Activated gamma-delta T cell treated with anti-CD3 and anti-CD28 coated beads, Interleukin-2, amount 50 U/mL, for 16 hours (primary cell): Measurements from ENCODE around the gene ZCCHC8.
"Not testable (repeated sequence)": the region's sequence is repeated elsewhere in the genome, so short reads cannot be mapped to it uniquely, and the experiment has no call there.

ENCODE experiments used
- DNase-seq: peaks from one replicate; pipeline ENCODE4 v3.0.0-alpha.2; 2020; ENCODE audit warnings: low read depth

The ZCCHC8 gene

DNA sequence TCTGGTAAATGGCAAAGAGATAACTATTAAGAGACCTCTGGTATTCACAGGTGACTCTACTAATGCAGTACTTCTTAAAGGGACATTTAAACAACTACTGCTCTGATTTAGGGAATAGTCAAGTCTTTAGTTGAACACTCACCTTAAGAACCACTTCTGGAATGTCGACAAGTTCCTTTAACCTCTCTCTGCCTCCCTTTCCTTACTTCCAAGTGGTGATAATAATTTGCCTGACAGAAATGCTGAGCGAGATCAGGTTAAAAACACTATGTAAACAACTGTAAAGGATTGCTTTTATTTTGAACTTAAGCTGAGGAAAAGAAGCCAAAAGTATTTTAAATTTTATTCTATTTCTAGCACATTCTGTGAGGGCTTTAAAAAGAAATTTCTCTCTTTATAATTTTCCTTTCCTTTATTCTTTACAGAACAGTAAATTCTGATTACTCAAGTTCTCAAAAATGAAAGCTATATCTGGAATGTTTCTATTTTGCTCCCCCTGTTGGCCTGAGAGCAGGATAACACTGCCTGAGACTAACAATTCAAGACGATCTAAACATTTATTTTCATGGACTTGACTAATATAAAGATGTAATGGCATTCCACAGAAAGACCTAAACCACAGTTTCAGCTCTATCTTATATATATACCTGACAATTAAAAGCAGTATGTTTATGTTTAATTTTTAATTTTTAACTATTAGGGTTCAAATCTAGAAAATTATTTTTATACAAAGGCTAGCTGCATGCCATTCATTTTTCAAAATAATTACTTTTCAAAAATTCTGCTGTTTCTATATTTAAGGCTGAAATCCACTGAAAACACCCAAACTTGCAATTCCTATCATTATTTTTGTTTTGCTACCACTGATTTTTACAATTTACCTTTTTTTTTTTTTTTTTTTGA is 29.2 kb downstream of the ZCCHC8 start:
- no peak for DNase-seq

DNA sequence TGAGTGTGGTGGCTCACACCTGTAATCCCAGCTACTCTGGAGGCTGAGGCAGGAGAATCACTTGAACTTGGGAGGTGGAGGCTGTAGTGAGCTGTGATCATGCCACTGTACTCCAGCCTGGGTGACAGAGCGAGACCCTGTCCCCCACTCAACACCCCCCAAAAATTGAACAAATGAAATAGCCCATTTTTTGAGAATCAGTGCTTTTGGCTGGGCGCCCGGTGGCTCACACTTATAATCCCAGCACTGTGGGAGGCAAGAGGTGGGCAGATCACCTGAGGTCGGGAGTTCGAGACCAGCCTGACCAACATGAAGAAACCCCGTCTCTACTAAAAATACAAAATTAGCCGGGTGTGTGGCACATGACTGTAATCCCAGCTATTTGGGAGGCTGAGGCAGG is 30.2 kb downstream of the ZCCHC8 start:
- not testable (repeated sequence) for DNase-seq

DNA sequence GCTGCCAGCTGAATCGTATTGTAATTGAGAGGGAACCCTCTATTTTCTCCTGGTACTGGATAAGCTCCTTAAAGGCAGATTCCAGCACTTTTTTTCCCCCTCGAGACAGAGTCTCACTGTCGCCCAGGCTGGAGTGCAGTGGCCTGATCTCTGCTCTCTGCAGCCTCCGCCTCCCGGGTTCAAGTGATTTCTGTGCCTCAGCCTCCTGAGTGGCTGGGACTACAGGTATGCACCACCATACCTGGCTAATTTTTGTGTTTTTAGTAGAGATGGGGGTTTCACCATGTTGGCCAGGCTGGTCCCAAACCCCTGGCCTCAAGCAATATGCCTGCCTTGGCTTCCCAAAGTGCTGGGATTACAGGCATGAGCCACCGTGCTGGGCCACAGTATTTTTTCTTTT is 30.9 kb downstream of the ZCCHC8 start:
- DNase-seq = not testable (repeated sequence)

DNA sequence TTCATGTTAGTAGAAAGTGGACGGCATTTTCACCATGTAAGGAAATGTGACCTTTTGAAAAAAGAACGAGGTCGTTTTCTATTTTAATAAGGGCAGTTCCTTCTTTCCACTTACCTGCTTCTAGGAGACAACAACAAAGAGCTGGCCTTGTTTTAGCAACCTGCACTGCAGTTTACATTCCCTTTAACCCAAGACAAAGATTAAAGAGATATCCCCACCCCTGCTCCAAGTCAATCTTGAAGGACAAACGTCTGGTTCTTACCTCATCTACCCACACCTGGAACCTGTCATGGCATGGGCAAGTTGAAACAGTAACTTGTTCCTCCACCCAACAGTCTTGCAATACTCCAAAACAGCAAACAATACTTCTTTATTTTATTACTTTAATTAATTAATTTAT is 32.7 kb downstream of the ZCCHC8 start:
- no peak for DNase-seq

GRCh38 chr12:122464317-122465042 is 36.3 kb downstream of the ZCCHC8 start:
- DNase-seq = not testable (repeated sequence)

GRCh38 chr12:122460641-122461040 is 40.1 kb downstream of the ZCCHC8 start:
- no peak for DNase-seq

DNA sequence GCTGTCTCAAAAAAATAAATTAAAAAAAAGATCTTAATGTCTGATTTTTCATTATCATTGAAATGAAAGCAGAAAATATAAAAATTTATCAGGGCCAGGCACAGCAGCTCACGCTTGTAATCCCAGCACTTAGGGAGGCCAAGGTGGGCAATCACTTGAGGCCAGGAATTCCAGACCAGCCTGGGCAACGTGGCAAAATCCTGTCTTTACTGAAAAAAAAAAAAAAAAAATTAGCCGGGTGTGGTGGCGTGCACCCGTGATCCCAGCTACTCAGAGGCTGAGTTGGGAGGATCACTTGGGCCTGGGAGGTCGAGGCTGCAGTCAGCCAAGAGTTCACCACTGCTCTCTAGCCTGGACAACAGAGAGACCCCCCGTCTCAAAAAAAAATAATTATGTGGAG is 40.7 kb downstream of the ZCCHC8 start:
- DNase-seq = no peak

DNA sequence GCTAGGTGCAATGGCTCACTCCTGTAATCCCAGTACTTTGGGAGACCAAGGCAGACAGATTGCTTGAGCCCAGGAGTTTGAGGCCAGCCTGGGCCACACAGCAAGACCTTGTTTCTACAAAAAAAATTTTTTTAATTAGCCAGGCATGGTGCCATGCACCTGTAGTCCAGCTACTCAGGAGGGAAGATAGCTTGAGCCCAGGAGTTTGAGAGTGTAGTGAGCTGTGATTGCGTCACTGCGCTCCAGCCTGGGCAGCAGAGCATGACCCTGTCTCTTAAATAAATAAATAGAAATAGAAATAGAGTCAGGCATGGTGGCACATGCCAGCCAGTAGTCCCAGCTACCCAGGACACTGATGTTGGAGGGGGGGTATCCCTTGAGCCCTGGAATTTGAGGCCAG is 41.5 kb downstream of the ZCCHC8 start:
- no peak for DNase-seq

- no peak for DNase-seq
These were observed 42.4 kb downstream of the ZCCHC8 start for GRCh38 chr12:122458105-122459035.

DNA sequence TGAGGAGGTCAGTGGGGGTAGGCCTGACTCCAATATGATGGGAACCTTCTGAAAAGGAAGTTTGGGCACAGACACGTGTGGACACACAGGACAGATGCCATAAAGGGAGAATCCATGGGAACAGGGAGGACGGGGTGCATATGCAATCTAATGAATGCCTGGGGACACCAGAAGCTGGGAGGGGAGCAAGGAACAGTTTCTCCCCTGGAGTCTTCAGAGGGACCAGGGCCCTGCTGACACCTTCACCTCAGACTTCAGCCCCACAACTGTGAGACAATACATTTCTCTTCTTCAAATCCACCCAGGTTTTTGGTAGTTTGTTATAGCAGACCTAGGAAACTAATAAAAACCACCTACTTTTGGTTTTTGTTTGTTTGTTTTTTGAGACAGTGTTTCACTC is 43.1 kb downstream of the ZCCHC8 start:
- no peak for DNase-seq

- no peak for DNase-seq
These were observed 46.0 kb downstream of the ZCCHC8 start for GRCh38 chr12:122454739-122455138.

DNA sequence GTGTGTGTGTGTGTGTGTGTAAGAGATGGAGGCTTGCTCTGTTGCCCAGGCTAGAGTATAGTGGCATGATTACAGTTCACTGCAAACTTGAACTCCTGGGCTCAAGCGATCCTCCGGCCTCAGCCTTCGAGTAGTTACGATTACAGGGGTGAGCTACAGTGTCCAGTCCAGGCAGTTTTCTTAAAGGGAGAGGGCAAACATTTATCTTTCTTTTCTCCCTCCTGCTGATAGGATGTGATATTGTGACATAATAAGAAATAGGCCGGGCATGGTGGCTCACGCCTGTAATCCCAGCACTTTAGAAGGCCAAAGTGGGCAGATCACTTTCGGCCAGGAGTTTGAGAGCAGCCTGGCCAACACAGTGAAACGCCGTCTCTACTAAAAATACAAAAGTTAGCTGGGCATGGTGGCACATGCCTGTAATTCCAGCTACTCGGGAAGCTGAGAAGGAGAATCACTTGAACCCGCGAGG is 46.4 kb downstream of the ZCCHC8 start:
- DNase-seq = no peak

DNA sequence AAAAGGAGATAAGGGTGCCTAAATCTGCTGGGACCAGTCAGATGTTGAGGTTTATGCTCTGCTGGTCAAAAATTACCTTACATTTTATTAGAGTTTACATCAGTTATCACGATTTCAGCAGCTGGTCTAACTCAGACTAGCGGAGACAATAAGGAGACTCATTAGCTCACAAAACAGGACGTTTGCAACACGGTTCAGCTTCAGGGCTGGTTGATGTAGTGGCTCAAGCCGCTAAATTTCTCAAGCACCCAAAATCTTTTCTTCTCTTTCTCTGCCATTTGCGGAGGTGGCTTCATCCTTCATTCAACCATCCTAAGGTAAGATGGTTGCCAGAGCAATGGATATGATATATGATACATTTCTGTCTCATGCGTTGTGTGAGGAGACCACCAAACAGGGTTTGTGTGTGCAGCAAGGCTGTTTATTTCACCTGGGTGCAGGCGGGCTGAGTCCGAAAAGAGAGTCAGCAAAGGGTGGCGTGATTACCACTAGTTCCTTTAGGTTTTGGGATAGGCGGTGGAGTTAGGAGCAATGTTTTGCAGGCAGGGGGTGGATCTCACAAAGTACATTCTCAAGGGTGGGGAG is 47.9 kb downstream of the ZCCHC8 start:
- DNase-seq = no peak

DNA sequence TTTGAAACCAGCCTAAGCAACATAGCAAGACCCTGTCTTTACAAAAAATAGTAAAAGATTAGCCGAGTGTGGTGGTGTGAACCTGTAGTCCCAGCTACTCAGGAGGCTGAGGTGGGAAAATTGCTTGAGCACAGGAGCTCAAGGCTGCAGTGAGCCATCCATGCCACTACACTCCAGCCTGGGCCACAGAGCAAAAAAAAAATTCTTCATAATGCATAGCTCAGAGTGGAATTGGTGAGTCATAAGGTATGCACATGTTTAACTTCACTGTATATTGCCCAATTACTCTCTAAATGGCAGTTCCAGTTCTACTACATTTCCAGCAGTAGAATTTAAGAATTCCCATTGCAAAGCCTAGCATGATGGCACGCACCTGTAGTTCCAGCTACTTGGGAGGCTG is 51.4 kb downstream of the ZCCHC8 start:
- no peak for DNase-seq

DNA sequence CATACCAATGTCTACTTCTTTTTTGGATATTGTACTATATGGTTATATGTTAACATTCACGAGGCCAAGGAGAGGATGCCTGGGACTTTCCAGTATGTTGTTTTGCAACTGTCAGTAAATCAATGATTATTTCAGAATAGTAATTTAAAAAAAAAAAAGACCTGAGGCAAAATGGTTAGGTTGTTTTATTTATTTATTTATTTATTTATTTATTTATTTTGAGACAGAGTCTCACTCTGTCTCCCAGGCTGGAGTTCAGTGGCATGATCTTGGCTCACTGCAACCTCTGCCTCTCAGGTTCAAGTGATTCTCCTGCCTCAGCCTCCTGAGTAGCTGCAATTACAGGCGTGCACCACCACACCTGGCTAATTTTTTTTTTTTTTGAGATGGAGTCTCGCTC is 52.9 kb downstream of the ZCCHC8 start:
- not testable (repeated sequence) for DNase-seq

- DNase-seq = not testable (repeated sequence)
These were observed 54.3 kb downstream of the ZCCHC8 start for GRCh38 chr12:122446390-122446789.

DNA sequence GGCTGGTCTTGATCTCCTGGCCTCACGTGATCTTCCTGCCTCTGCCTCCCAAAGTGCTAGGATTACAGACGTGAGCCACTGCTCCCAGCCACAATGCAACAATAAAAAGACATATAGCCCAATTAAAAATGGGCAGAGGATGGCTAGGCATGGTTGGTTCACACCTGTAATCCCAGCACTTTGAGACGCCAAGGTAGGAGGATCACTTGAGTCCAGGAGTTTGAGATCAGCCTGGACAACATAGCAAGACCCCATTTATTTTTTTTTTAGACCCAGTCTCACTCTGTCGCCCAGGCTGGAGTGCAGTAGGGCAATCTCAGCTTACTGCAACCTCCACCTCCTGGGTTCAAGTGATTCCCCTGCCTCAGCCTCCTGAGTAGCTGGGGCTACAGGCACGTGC is 56.7 kb downstream of the ZCCHC8 start:
- not testable (repeated sequence) for DNase-seq

GRCh38 chr12:122438822-122439221 is 61.9 kb downstream of the ZCCHC8 start:
- DNase-seq = not testable (repeated sequence)

- DNase-seq = no peak
These were observed 63.0 kb downstream of the ZCCHC8 start for GRCh38 chr12:122437656-122438121.

GRCh38 chr12:122435186-122435585 is 65.5 kb downstream of the ZCCHC8 start:
- DNase-seq = no peak

GRCh38 chr12:122429043-122429442 is 71.7 kb downstream of the ZCCHC8 start:
- not testable (repeated sequence) for DNase-seq
